DMS153 treated with DMSO at 0.1 percent for 48 hours (cell line): Measurements from ENCODE around the gene SLC9A9.
"Not testable (repeated sequence)": the region's sequence is repeated elsewhere in the genome, so short reads cannot be mapped to it uniquely, and the experiment has no call there.

Source experiments
- DNase-seq: peaks from one replicate; lab custom pipeline; 2025; ENCODE audit not compliant: unreplicated experiment; lab: John Stamatoyannopoulos, UW

The SLC9A9 gene

DNA sequence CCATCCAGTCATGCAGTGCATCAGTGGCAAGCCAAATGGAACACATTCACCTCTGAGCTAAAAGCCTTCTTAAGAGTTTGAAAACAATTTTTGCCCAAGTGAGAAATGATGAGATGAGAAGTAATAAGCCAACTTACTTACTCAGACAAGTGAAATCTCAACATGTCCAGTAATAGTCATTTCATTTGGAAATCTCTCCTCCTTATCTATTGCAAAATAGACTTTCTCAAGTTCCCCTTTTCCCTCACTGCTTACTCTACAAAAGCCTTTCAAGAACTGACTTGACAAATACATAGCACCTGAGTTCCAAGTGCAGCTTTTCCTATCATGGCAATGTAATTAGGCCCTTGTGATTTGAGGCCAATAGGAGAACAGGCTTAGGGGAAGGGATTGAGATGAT is 282.3 kb downstream of the SLC9A9 start:
- no peak for DNase-seq

DNA sequence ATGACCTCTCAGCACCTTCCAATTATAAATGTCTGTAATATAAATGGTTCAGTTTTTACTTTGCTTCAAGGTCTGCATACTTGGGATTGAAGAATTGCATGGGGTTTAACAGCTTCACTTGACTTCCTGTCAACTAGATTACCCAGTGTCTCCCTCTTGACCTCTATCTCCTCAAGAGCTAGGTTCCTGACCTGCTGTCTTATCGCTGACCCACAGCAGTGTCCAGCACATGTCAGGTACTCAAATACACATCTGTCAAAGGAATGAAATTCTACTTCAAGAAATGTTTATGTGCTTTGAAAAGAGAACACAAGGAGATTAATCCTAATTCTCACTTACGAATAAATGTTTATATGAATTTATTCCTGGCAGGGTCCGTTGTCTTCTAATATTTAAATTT is 284.5 kb downstream of the SLC9A9 start:
- no peak for DNase-seq

DNA sequence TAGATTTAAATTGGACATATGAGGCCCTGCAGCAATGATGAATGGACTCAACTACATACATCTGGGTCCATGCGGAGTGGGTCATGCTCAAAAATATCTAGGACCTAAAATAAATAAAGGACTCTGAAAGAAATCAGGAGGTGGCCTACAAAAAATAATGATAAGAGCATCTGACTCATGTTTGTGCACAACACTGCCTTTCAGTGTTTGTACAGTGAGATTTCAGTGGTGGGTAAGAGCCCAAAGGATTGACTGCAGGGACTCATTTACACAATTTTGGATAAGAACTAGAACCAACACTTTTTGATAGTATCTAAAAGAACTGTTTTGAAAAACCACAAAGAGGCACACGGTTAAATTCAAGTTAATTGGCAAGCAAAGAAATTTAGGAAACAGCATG is 285.5 kb downstream of the SLC9A9 start:
- DNase-seq = no peak

DNA sequence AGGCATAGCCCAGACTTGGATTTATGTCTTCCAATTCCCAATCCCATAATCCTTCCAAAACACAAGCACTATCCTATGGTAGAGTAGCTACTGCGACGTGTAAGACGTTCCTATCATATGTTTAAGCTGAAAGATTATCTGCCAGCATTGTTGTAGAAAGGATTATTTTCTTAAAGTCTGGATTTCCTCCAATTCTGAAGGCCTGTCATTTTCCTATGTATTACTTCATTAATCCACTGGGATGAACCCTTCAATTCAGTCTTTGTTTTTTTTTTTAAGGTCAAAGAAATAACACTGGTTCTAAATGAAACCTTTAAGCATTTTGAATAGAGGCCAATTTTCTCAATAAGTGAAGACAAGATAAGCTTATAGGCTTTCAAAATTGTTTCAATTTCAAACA is 289.0 kb downstream of the SLC9A9 start:
- DNase-seq = no peak

DNA sequence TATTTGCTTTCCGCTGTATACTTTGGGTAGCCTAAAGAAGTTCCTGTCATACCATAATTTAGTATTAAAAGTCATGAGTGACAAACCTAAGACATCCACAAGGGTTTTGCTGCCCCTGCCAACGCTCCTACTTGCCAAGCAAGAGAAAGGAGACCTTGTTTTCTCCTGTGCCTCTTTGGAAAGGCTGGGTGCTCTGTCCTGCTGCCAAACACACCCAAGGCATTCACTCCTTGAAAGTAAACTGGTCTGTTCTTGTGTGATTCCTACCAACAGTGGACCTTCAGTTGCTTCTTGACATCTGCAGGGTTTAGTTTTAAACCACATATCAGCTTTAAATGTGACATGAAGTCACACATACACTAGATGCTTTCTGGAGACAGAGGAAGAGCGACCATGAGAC is 295.4 kb downstream of the SLC9A9 start:
- no peak for DNase-seq

DNA sequence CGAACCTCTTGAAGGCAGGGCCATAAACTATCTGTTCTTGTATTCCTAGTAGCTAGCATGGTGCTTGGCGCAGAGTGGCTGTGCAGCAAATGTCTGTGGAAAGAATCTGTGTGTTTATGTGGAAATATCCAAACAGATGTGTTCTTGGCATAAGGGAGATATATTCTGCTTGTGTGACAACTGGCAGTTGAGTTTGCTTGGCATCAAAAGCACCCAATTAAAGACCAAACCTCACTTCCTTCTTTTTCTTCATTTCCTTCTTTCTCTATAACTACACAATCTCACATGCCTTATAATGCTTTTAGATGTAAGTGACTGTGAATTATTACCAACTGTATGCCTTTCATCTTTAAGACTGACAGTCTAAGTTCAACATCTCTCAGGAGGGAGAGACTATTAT is 296.5 kb downstream of the SLC9A9 start:
- no peak for DNase-seq

DNA sequence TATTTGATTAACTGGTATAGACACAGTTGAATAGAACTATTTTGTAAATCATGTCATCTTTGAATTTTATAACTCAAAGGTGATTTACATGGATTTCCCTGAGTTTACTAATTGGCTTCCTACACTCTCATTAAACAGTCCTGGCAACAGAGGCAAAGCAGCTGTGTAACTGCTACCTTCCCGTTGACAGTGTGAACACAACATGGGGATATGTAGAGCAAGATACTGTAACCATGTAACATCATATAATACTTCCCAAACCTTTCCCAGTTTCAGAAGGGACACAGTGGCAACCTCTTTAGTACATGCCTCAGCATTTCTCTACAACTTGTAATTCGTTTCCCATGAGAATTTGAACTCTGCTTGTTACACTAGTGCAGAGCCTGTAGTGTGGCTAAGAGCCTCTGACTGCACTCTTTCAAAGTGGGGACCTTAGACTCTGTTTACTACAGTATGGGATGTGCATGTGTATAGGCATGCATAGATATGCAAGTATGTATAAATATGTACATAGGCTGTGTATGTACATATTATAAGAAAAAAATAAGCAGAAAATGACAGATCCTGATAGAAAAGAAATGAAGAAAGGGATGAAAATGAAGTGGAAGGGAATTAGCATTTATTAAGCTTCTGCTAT is 299.3 kb downstream of the SLC9A9 start:
- no peak for DNase-seq

DNA sequence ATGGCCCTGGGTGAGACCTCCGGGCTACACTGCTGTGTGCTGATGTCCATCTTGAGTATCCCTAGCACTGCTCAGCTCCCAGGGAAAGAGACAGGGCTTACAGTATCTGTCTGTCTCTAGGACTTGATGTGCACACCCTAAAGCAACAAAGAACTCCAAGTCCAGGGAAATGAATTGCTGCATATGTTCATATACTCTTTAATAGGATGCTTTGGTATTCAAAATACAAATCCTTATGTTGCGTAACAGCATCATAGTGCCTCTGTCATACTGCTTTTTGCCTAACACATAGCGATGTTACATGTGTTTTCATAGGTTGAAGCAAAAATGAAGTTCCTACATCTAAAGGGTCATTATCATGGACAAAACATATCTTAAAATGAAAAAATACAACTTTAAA is 299.9 kb downstream of the SLC9A9 start:
- DNase-seq = no peak

DNA sequence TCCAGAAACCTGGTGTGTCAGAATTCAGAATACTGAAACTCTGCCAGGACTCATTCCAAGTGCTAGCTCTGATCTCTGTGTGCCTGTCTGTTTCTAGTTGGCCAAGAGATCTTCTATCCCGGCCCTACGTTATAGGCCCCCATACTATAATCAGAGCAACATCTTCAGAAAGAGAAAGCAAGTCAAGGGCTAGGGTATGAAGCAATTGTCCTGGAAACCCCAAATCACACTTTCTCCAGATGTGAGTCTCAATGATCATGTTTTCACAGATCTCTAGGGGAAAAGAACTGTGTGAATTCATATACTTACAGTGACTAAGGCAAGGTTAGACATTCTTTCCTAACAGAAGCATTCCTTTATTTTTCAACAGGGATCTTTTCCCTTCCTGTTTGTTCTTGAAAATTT is 309.7 kb downstream of the SLC9A9 start:
- no peak for DNase-seq

DNA sequence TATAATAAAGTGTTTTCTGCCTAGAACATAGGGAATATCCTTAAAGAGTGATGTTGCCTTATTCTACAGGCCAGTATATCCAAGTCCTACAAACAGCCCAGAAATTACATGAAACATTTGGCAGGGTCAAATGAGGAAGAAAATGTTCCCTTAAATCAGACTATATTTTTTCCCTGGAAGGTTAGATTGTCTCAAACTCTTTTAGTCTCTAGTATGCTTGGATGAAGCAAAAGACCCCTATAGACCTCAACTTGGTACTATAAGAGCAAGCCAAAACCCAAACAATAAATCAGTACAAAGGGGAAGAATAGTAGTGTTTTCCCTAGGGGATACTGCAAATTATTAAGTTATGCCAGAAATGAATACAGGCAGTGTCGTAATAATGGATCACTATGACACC is 310.2 kb downstream of the SLC9A9 start:
- DNase-seq = no peak

DNA sequence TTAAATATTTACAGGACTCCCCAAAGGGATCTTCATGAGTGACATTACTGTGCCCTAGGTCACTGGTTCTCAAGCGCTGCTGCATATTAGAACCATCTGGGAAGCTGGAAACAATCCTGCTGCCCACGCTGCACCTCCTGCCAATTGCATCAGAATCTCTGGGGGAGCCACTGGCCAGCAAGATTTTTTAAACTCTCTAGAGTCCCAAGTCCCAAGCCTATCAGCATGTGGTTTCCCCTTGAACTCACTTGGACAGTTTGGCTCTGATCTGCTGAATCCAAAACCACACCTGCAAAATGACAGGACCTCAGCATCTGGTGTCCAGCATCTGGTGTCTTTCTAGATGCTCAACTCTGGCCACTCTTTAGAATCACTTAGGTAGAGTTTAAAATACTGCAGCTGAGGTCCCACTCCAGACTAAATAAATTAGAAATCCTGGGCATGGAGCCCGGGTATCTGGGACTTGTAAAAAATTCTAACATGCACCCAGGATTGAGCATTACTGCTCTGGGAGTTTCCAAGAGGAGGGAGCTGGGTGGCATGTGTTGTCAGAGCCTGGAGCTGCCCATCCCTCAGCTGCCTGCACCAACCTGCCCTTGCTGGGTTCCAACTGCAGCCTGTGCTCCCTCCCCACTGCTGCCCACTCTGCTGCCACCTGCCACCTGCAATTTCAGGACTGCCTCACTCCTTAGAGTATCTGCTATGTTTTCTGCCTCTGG is 311.3 kb downstream of the SLC9A9 start:
- DNase-seq = no peak

DNA sequence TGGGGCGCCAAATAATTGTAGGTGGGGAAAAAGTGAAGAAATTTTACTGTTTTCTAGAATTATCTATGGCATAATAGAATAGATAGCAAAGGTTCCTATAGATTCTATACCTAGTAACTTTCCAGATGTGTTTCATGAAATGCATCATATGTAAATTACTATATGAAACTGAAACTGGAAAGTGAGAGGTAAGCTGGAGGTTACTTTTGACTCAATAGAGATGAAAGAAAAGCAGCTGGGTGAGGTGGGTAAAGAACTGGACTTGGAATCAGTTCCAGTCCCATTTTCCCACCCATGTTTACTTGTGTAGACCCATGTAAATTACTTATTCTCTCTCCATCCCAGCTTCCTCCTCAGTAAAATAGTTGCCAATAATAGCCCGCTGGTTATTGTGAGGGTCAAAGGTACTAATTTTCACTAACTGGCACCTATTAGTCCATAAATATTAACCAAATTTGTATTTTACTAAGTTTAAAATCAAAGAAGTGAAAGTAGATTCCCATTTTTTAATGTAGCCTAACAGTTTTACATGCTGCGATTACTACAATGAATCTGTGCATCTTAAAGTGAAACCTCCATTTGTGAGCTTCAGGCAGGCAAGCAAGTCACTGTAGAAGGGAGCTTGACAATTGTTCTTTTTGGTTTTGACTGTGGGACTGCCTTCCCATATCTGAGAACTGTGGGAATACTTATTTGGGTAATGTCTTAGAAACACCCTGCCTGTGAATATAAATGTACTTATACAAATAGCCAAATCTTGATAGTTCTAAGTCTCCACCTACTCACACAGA is 312.1 kb downstream of the SLC9A9 start:
- DNase-seq = no peak

DNA sequence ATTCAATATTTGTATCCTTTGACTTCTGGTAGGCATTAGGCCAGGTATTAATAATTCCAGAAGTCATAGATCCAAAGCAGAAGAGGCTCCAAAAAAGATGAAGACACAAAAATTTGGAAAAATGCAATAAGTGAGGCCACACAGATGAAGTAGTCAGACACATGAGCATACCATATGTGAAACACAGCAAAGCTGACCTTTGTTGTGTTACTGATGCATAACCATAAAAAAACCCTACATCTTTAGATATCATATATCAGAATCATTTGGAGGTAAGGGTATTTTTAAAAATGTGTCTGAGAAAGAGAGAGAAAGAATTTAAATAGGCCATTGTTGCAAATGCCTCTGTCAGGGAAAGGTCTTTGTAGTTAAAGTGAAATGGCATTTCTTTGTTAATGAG is 314.9 kb downstream of the SLC9A9 start:
- no peak for DNase-seq

DNA sequence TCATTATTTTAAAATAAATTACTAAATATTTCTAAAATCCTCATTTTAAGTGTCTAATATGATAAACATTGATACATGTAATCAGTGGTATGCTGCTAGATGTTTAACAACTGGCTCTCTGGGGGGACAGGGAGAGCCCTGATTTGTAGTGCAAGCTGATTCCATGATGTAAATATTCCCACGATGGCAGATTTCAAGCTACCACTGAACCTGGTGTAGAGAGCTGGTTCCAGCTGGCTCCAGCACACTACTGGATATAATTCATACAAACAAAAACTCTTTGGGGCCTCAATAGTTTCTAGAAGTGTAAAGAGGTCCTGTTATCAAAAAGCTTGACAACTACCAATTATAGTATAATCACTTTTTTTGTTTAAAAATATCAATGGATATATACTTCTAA is 316.2 kb downstream of the SLC9A9 start:
- DNase-seq = no peak

DNA sequence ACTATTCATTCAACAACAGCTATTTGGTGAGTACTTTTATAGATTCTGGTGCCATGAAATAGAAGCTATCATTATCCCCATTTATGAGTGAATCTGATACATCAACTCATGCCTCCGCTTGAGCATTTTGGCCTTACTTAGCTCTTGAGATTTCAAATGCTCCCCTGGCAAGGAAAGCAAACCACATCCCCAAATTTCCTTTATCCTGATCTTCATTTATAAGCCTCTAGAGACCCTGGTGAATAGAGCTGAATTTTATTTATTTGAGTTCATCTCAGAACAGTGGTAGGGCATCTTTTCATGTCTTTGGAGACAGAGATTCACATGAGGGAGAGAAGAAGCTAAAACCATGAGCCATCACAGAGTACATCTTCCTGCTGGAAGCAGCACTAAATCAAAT is 317.2 kb downstream of the SLC9A9 start:
- DNase-seq = no peak

DNA sequence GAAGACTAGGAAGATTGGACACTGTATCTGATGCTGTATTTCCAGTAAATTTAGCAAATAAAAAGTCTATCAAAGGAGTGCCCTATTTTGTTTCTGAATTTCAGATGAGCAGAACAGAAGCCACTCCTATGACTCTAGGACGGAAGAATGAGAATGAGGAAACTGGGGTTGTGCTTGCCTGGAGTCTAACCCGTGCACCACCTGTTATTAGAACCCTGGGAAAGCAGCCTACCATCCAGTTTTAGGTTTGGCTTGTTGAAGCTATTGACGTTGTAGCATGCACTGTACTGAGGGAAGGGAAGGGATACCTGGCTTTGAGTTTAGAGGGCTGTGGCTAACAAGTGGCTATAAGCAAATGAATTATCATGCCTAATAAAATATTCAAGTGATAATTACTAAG is 318.5 kb downstream of the SLC9A9 start:
- no peak for DNase-seq

DNA sequence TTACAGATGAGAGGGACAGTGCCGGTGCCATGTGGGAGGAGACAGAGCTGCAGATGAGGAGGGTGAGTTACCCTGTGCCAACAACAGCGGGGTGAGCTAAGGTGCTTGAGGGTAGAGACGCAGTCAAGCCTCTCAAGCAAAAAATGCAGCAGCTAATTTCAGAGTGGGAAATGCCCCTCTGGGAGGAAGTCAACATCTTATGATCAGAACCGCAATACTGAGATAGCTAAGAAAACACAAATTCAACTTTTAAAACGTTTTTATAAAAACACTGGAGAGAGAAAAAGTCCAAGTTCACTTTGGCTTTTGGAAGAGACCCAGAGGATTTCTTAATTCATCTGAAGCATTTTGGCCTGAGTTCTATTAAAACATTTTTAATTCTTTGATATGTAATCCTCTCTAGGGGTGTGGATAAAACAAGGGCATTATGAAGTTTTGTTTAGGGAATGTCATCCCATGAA is 319.2 kb downstream of the SLC9A9 start:
- DNase-seq = no peak

DNA sequence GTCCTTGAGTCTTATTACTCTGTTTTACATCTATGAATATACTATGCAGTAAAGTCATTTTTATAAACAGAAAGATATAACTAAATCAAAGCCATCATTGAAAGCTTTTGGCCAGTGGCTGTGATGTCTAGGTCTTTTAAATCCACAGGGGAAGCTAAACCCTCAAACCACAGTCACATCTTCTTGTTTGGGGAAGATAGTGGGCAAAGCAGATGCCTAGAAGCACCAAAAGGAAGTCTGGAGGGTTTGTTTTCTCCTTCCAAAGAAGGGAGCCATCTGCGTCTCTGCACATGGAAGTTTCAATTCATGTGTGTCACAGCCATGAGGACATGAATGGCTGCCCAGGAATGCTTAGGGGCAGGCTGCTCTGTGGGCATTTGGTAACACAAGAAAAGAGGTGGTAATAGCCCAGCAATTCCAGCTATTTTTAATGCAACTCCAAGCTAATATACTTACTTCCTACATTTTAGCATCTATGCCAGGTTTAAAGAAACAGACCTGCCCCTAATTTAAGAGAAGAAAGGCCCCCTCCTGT is 322.2 kb downstream of the SLC9A9 start:
- no peak for DNase-seq

DNA sequence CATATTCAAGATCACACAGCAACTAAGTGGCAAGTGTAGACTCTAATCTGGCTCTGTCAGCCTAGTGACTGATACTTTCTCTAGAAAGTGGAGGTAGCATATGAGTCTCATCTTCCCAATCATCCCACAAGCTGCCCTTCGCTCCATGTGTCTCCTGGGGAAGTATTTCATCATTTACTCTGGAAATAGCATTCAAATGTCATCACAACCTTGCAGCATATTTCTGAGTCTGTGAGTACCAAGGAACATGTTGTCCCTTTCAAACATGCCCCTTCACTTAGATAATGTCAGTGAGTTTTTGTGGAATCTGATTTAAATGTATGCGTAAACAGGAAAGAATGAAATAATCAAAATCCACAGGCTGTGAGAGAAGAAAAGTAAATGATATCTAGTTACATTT is 322.9 kb downstream of the SLC9A9 start:
- no peak for DNase-seq

DNA sequence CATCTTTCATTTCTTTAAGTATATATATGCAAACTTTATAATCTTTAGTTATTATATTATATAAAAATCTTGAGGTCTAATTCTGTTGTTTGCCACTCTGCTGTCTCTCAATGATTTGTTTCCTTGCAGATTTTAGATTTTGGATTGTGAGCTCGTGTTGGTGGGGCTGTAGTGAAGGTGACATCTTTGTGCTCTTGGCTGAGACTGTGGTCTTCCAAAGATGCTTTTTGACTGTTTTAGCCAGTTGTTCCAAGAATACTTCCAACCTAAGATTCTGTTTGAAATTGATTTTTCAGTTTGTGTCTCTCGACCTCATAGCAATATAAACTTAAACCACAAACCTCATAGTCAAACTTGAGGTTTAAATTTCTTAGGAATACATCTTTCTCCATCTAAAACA is 326.5 kb downstream of the SLC9A9 start:
- no peak for DNase-seq

DNA sequence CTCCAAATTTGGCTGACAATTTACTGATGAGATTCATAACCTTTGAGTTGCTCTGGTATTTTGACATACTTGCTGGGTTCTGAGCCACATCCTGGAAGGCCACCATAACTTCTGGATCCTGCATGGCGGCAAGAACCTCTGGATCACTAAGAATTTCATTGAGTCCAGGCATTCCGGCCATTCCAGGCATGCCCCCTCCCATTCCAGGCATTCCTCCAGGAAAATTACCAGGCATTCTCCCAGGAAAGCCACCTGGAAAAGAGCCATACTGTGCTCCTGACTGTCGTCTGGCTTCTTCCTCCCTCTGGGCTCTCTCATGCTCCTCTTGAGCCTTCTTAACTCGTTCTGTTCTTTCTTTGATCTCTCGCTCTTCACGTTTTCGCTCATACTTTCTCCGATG is 331.1 kb downstream of the SLC9A9 start:
- not testable (repeated sequence) for DNase-seq

DNA sequence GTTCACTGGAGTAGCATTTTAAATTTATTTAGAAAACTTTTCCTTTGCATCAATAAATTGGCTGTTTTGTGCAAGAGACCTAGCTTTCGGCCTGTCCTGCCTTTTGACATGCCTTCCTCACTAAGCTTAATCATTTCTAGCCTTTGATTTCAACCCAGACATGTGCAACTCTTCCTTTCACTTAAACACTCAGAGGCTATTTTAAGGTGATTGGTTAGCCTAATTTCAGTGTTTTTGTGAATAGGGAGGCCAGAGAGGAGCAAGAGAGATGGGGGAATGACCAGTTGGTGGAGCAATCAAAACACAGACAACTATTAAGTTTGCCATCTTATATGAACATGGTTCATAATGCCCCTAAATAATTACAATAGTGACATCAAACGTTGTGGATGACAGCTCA is 333.4 kb downstream of the SLC9A9 start:
- DNase-seq = no peak
